ENCODE measurements around the gene PEX14. TPM values are rescaled to one million over a fixed set of nuclear protein-coding genes. Genes with fewer than 3 reads are reported as not detected.
"Not testable (repeated sequence)": the region's sequence is repeated elsewhere in the genome, so short reads cannot be mapped to it uniquely, and the experiment has no call there.

PEX14 gene, protein sequence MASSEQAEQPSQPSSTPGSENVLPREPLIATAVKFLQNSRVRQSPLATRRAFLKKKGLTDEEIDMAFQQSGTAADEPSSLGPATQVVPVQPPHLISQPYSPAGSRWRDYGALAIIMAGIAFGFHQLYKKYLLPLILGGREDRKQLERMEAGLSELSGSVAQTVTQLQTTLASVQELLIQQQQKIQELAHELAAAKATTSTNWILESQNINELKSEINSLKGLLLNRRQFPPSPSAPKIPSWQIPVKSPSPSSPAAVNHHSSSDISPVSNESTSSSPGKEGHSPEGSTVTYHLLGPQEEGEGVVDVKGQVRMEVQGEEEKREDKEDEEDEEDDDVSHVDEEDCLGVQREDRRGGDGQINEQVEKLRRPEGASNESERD
- 10 to 100 TPM; 19.7 to 21.5 TPM for total RNA-seq
- long read RNA-seq, partial matches to known transcripts, result 0 of 7 reads
- long read RNA-seq, other reads (novel, unspliced or antisense), result 6 of 7 reads

DNA sequence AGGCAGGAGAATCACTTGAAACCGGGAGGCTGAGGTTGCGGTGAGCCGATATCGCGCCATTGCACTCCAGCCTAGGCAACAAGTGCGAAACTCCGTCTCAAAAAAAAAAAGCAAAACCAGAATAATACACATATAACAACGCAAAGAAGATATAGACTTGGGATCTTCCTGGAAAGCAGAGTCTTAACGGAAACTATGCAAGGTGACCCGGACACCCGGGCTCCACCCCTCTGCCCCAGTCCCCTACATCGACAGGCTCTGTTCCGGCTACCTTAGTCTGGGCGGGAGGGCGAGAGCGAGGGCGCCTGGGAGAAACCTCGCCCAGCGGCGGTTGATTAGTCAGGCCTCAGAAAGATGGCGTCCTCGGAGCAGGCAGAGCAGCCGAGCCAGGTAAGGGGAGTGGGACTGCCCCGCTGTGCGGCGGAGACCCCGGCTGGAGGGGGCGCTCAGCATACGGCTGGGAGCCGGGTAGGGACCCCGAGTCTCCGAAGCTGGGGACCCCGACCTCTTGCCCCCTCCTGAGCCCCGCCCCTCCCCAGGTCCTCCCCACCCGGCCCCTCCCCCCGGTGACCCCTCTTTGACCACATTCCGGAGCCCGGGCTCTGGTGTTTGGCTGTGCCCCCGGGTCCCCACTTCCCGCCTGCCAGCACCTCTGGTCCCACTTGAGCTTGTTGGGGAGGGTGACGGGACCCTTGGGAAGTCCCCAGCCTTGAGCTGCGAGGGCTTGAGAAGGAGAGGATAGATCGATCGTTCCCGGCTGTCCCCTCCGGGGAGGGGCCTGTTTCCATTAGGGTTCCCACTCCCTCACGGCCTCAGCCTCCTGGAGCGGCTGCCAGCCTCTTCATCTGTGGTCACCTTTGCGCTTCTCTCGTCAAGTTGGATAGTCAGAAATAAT lies at the start of gene PEX14:
Gene PEX14 (plus strand): TSS at position 338 of the 895 bp plus-strand sequence. CDS start 17 bp downstream, at position 355.
- ATAC-seq (peak; percentile 87), DNase-seq (peak; percentile 90 to 92)

DNA sequence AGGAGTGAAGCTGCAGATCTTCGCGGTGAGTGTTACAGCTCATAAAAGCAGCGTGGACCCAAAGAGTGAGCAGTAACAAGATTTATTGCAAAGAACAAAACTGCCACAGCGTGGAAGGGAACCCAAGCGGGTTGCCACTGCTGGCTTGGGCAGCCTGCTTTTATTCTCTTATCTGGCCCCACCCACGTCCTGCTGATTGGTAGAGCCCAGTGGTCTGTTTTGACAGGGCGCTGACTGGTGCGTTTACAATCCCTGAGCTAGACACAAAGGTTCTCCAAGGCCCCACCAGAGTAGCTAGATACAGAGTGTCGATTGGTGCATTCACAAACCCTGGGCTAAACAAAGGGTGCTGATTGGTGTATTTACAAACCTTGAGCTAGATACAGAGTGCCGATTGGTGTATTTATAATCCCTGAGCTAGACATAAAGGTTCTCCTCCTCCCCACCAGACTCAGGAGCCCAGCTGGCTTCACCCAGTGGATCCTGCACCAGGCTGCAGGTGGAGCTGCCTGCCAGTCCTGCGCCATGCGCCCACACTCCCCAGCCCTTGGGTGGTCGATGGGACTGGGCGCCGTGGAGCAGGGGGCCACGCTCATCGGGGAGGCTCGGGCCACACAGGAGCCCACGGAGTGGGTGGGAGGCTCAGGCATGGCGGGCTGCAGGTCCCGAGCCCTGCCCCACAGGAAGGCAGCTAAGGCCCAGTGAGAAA lies 48.8 kb upstream of the PEX14 start:
- intact Hi-C loops (cut with DNase I, micrococcal nuclease), result loop anchor here in 1 of 2 donors (5.0 kb wide), 1 partner anchor 49 kb away; no protein-coding TSS in a partner anchor
- ATAC-seq, result not testable (repeated sequence)
- peak in 1 of 2 donors; percentile 26 for DNase-seq

More for the DNA sequence above, at the start of gene PEX14:
- intact Hi-C loops (cut with DNase I, micrococcal nuclease), result no loop called here

GRCh38 chr1:10426535-10426848 lies 48.3 kb upstream of the PEX14 start:
- intact Hi-C loops (cut with DNase I, micrococcal nuclease), result loop anchor here in 1 of 2 donors (5.0 kb wide), 1 partner anchor 49 kb away; no protein-coding TSS in a partner anchor
- DNase-seq, result not testable (repeated sequence)

DNA sequence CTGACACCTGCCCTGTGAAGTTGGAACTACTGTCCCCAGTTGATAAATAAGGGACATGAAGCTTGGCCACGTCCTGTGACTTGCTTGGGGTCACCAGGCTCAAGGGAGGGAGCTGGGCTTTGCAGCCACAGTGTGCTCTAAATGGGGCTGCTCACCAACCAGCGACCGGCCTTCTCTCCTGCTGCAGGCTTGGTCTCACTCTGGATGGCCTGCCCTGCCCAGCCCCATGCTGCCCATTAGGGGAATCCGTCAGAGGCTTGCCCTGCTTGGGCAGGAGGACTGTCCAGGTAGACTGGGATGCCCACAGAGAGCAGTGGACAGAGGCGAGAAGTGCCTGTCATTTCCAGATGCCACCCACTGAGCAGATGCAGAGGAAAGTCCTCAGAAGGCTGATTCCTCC lies 45.8 kb upstream of the PEX14 start:
- no peak for DNase-seq

More at GRCh38 chr1:10426535-10426848, 48.3 kb upstream of the PEX14 start:
- not testable (repeated sequence) for ATAC-seq

DNA sequence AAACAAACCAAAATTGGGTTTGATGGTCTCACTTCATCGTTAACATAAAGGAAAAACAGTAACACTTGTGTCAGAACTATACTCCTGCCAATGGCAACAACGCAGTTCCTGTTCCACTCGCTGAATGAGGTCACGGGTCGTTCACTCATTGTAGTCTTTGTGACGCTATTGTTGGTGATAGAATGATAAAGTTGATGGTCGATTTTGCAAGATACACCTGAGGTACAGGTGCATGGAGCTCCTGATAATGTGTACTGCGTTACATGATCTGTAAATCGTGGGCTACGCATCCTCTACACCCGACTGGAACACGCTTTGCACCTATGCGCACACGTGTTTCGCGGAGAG lies 44.9 kb upstream of the PEX14 start:
- intact Hi-C loops (cut with DNase I, micrococcal nuclease), result loop anchor here in 1 of 2 donors (5.0 to 10.0 kb wide), 2 partner anchors 53 to 65 kb away; no protein-coding TSS in a partner anchor
- ATAC-seq (peak; percentile 15), DNase-seq (peak in 1 of 2 donors; percentile 38)

More for the DNA sequence above, 45.8 kb upstream of the PEX14 start:
- intact Hi-C loops (cut with DNase I, micrococcal nuclease), result loop anchor here in 1 of 2 donors (5.0 kb wide), 1 partner anchor 52 kb away; no protein-coding TSS in a partner anchor
- no peak for ATAC-seq

DNA sequence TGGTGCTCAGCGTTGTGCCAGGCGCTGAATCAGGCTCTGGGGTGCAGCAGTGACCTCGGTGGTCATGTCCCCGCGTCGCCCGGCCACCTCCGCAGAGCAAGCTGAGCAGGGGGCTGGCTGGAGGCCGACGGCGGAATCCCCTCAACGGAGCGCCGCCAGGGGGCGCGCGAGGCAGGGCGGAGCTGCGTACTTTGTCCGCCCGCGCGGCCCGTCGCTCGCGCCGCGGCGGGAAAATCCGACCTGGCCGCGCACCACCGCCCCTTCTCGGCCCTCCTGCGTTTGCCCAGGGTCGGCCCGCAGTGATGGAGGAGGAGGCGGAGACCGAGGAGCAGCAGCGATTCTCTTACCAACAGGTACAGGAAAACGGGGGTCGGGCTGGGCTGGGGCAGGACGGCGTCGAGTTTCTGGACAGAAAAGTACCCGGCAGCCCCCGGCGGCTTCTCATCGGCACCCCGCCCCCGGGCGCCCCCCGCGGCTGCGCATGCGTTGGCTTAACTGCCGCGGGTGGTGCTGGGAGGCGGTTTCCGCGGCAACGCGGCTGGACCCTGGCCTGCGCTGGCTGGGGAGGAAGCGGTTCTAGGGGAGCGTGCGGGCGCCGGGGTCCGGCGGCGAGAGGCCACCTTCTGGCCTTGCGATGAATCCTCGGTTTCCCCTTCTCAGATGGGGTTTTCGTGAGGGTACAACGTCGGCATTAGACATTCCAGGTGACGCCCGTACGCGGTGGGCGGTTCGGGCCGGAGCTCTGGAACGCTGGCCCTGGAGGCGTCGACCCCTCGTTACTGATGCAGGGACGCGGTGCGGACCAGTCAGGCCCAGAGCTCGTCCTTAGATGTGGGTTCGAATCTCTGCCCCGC lies 44.3 kb upstream of the PEX14 start, which contains the start of gene CENPS:
Gene CENPS (plus strand): TSS at position 218 of the 854 bp plus-strand sequence. CDS start 85 bp downstream, at position 303.
- ATAC-seq (peak; percentile 91), DNase-seq (peak; percentile 92 to 93)
- intact Hi-C loops (cut with DNase I, micrococcal nuclease), result loop anchor here in 1 of 2 donors (10.0 kb wide), 1 partner anchor 64 kb away; no protein-coding TSS in a partner anchor

- ATAC-seq (peak; percentile 10), DNase-seq (no peak)
- intact Hi-C loops (cut with DNase I, micrococcal nuclease), result loop anchor here in 1 of 2 donors (10.0 kb wide), 1 partner anchor 64 kb away; no protein-coding TSS in a partner anchor
Observed at GRCh38 chr1:10431070-10431730, 43.5 kb upstream of the PEX14 start.

- ATAC-seq (no peak), DNase-seq (no peak)
- intact Hi-C loops (cut with DNase I, micrococcal nuclease), result loop anchor here in 1 of 2 donors (10.0 kb wide), 1 partner anchor 62 kb away; no protein-coding TSS in a partner anchor
Observed at GRCh38 chr1:10432910-10433700, 41.6 kb upstream of the PEX14 start.

GRCh38 chr1:10433790-10434189 lies 41.0 kb upstream of the PEX14 start:
- DNase-seq, result no peak
- intact Hi-C loops (cut with DNase I, micrococcal nuclease), result loop anchor here in 1 of 2 donors (10.0 kb wide), 1 partner anchor 61 kb away; no protein-coding TSS in a partner anchor
- no peak for ATAC-seq

GRCh38 chr1:10434590-10434989 lies 40.2 kb upstream of the PEX14 start:
- DNase-seq (no peak), ATAC-seq (no peak)
- intact Hi-C loops (cut with DNase I, micrococcal nuclease), result loop anchor here in 1 of 2 donors (10.0 kb wide), 1 partner anchor 60 kb away; no protein-coding TSS in a partner anchor

- DNase-seq (no peak), ATAC-seq (no peak)
- intact Hi-C loops (cut with DNase I, micrococcal nuclease), result loop anchor here in 1 of 2 donors (10.0 kb wide), 1 partner anchor 58 kb away; no protein-coding TSS in a partner anchor
Observed at GRCh38 chr1:10437052-10437451, 37.7 kb upstream of the PEX14 start.

- ATAC-seq (peak; percentile 26), DNase-seq (no peak)
- intact Hi-C loops (cut with DNase I, micrococcal nuclease), result loop anchor here in 1 of 2 donors (10.0 kb wide), 1 partner anchor 56 kb away; no protein-coding TSS in a partner anchor
Observed at GRCh38 chr1:10438677-10439163, 36.0 kb upstream of the PEX14 start.

- DNase-seq, result no peak
- intact Hi-C loops (cut with DNase I, micrococcal nuclease), result no loop called here
- no peak for ATAC-seq
Observed at GRCh38 chr1:10440305-10440704, 34.4 kb upstream of the PEX14 start.

DNA sequence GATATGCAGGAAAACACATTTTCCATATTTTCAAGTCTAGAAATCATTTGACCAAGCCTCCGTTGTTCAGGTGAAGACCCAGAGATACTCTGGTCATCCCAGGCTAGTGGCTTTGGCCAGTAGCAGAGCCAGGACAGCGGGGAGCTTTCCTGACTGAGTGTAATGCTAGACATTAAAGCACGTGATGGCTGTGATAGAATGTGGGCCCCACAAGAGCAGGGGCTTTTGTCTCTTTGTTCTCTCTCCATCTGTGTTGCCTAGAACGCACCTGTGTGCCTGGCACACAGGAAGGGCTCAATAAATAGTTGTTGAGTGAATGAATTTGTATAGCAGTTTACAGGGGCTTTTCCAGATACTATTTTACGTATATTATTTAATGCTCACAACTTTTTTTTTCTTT lies 34.0 kb upstream of the PEX14 start:
- ATAC-seq, result no peak
- DNase-seq, result no peak
- intact Hi-C loops (cut with DNase I, micrococcal nuclease), result no loop called here

DNA sequence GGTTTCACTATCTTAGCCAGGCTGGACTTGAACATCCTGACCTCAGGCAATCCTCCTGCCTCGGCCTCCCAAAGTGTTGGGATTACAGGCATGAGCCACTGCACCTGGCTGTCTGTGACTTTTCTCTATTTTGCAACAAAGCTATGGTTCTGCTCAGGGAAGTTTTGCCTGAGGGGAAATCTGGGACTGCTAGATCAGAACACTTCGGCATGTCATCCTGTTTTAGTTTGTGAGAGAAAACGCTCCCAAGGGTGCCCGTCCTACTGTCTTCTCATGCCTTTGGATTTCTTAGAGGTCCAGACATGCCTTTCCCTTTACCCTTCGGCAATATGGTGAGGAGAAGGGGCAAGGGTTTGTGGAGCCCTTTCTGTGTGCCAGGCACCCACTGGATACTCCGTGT lies 30.5 kb upstream of the PEX14 start:
- ATAC-seq (no peak), DNase-seq (no peak)
- intact Hi-C loops (cut with DNase I, micrococcal nuclease), result no loop called here

All from left colon (tissue), 2 donors.